ENCODE results near the gene COL5A1.

Gene COL5A1

GRCh38 chr9:134867917-134868750 lies 226.5 kb downstream of the COL5A1 start:
- H3K79me2 ChIP-seq (ENCODE audit: insufficient read depth, low read length) = peaks cover 76% of the 10 kb centered on the region
- TF ChIP-seq EZH2 (IDR thresholded peaks at IDR 0.05; ENCODE audit: borderline replicate concordance, low read length) (no peak), CTCF (IDR thresholded peaks at IDR 0.05; ENCODE audit: low read length) (no peak)
- no peaks in the 10 kb centered on the region for H3K9me2 ChIP-seq (ENCODE audit: low read depth, low read length)
- peak overlapping the region; percentile 86 for H3K27ac ChIP-seq (ENCODE audit: low read depth, low read length, poor library complexity, severe bottlenecking)
- no peaks in the 10 kb centered on the region for H4K20me1 ChIP-seq (ENCODE audit: insufficient read depth, low read length)
- peak overlapping the region; percentile 99 for H3K4me3 ChIP-seq (ENCODE audit: low read depth, low read length, poor library complexity, severe bottlenecking)
- H3K4me1 ChIP-seq (ENCODE audit: insufficient read depth, low read length, severe bottlenecking) = peaks cover 33% of the 10 kb centered on the region
- H2AFZ ChIP-seq (ENCODE audit: low read length) = no peak overlapping the region
- H3K9me3 ChIP-seq (ENCODE audit: low read length) = peaks cover 9% of the 10 kb centered on the region
- peaks cover 73% of the 10 kb centered on the region for H3K36me3 ChIP-seq (ENCODE audit: insufficient read depth, low read length)
- no peaks in the 10 kb centered on the region for H3K27me3 ChIP-seq (ENCODE audit: insufficient read depth, low read length)
- H3F3A ChIP-seq (ENCODE audit: insufficient read depth, low read length) = no peaks in the 10 kb centered on the region
- peak overlapping the region; percentile 91 for H3K4me2 ChIP-seq (ENCODE audit: low read length)
- H3K9ac ChIP-seq (ENCODE audit: low read length) = no peak overlapping the region

GRCh38 chr9:134868751-134869553 lies 227.3 kb downstream of the COL5A1 start:
- Histone ChIP-seq H3K79me2 (ENCODE audit: insufficient read depth, low read length) (peaks cover 67% of the 10 kb centered on the region), H3K36me3 (ENCODE audit: insufficient read depth, low read length) (peaks cover 65% of the 10 kb centered on the region), H3K9ac (ENCODE audit: low read length) (peak overlapping the region; percentile 97; the same call in 1 of the 2 replicates), H3K9me2 (ENCODE audit: low read depth, low read length) (no peaks in the 10 kb centered on the region), H3F3A (ENCODE audit: insufficient read depth, low read length) (no peaks in the 10 kb centered on the region), H3K9me3 (ENCODE audit: low read length) (peaks cover 14% of the 10 kb centered on the region), H3K27me3 (ENCODE audit: insufficient read depth, low read length) (no peaks in the 10 kb centered on the region), H3K4me1 (ENCODE audit: insufficient read depth, low read length, severe bottlenecking) (peaks cover 33% of the 10 kb centered on the region), H3K4me3 (ENCODE audit: low read depth, low read length, poor library complexity, severe bottlenecking) (peak overlapping the region; percentile 99), H3K27ac (ENCODE audit: low read depth, low read length, poor library complexity, severe bottlenecking) (peak overlapping the region; percentile 86), H3K4me2 (ENCODE audit: low read length) (peak overlapping the region; percentile 91), H4K20me1 (ENCODE audit: insufficient read depth, low read length) (no peaks in the 10 kb centered on the region), H2AFZ (ENCODE audit: low read length) (no peak overlapping the region)
- TF ChIP-seq EZH2 (IDR thresholded peaks at IDR 0.05; ENCODE audit: borderline replicate concordance, low read length) (no peak), CTCF (IDR thresholded peaks at IDR 0.05; ENCODE audit: low read length) (no peak)

GRCh38 chr9:134869554-134870300 lies 228.1 kb downstream of the COL5A1 start:
- Histone ChIP-seq H3K9ac (ENCODE audit: low read length) (peak overlapping the region; percentile 97; the same call in 1 of the 2 replicates), H3K4me2 (ENCODE audit: low read length) (peak overlapping the region; percentile 91)

More at GRCh38 chr9:134869554-134870300, 228.1 kb downstream of the COL5A1 start:
- H3K36me3 ChIP-seq (ENCODE audit: insufficient read depth, low read length) = peaks cover 57% of the 10 kb centered on the region
- H3K79me2 ChIP-seq (ENCODE audit: insufficient read depth, low read length) = peaks cover 60% of the 10 kb centered on the region
- no peaks in the 10 kb centered on the region for H4K20me1 ChIP-seq (ENCODE audit: insufficient read depth, low read length)
- H3K9me2 ChIP-seq (ENCODE audit: low read depth, low read length) = no peaks in the 10 kb centered on the region
- H3K27ac ChIP-seq (ENCODE audit: low read depth, low read length, poor library complexity, severe bottlenecking) = peak overlapping the region; percentile 86
- TF ChIP-seq CTCF (IDR thresholded peaks at IDR 0.05; ENCODE audit: low read length) = no peak
- H3K27me3 ChIP-seq (ENCODE audit: insufficient read depth, low read length) = no peaks in the 10 kb centered on the region
- H3K4me3 ChIP-seq (ENCODE audit: low read depth, low read length, poor library complexity, severe bottlenecking) = peak overlapping the region; percentile 99
- no peaks in the 10 kb centered on the region for H3F3A ChIP-seq (ENCODE audit: insufficient read depth, low read length)
- H2AFZ ChIP-seq (ENCODE audit: low read length) = no peak overlapping the region
- H3K9me3 ChIP-seq (ENCODE audit: low read length) = peaks cover 18% of the 10 kb centered on the region
- H3K4me1 ChIP-seq (ENCODE audit: insufficient read depth, low read length, severe bottlenecking) = peaks cover 33% of the 10 kb centered on the region

Data from OCI-LY1 (cell line).